NCI-H82 treated with DMSO at 0.1 percent for 48 hours (cell line): Measurements from ENCODE around the gene PRSS2.

Experiments used
- DNase-seq: peaks from one replicate; lab custom pipeline; 2025; ENCODE audit not compliant: unreplicated experiment; lab: John Stamatoyannopoulos, UW

The PRSS2 gene

GRCh38 chr7:142822714-142823113 lies 51.9 kb downstream of the PRSS2 start:
- no peak for DNase-seq
